Panc1 (cell line): Measurements from ENCODE around the gene AGBL4. TPM values are rescaled to one million over a fixed set of nuclear protein-coding genes. Genes with fewer than 3 reads are reported as not detected.
"Not testable (repeated sequence)": the region's sequence is repeated elsewhere in the genome, so short reads cannot be mapped to it uniquely, and the experiment has no call there.

Experiments used
- ATAC-seq: fragments of 200-7000 bp; cut with Tn5 transposase; 2 replicates; pipeline ENCODE4 v1.9.1; 2020; ENCODE audit warnings: mild to moderate bottlenecking, moderate library complexity
- BruUV-seq: library from RNA; stranded (reverse); fragments of 400-500 nt; replicated peaks from 2 replicates; lab custom pipeline; 2021; lab: Mats Ljungman, UMichigan
- CTCF ChIA-PET: fragments of 300-600 bp; sonication (Branson Sonifier 250); formaldehyde crosslinking; loops from one replicate; lab custom pipeline; 2022; ENCODE audit warnings: antibody characterized with exemption; lab: Charles Lee
- POLR2A ChIA-PET: fragments of 300-600 bp; sonication (Branson Sonifier 250); formaldehyde crosslinking; loops from one replicate; lab custom pipeline; 2022; ENCODE audit warnings: antibody characterized with exemption; lab: Charles Lee
- DNase-seq: peaks from one replicate; pipeline ENCODE4 v3.0.0-alpha.2; 2010; ENCODE audit warnings: low read depth, low spot score
- H3K27ac ChIP-seq: 2 replicates; pipeline ENCODE4 v1.5.1; 2011; ENCODE audit warnings: mild to moderate bottlenecking, low read length, inconsistent platforms
- H3K27me3 ChIP-seq: fragments of 200-500 bp; sonication (Bioruptor generic); 2 replicates; pipeline ENCODE4 v1.6.0; 2014; ENCODE audit warnings: low read length, inconsistent platforms; ENCODE audit not compliant: control insufficient read depth, insufficient read depth
- H3K36me3 ChIP-seq: fragments of 200-500 bp; sonication (Bioruptor generic); 2 replicates; pipeline ENCODE4 v1.5.1; 2014; ENCODE audit warnings: inconsistent platforms, mild to moderate bottlenecking, low read length, moderate library complexity; ENCODE audit not compliant: control insufficient read depth, insufficient read depth
- H3K4me1 ChIP-seq: 2 replicates; pipeline ENCODE4 v1.5.1; 2011; ENCODE audit warnings: inconsistent platforms, mild to moderate bottlenecking, low read length, moderate library complexity; ENCODE audit not compliant: control insufficient read depth, insufficient read depth
- H3K4me3 ChIP-seq, 2 experiments: 2 replicates each; pipeline ENCODE4 v1.5.1; 2011 to 2012; ENCODE audit warnings: low read depth in 2 of 2, low read length in 2 of 2, mild to moderate bottlenecking in 2 of 2, inconsistent platforms in 1 of 2, moderate library complexity in 1 of 2
- H3K9me3 ChIP-seq: fragments of 200-500 bp; sonication (Bioruptor generic); 2 replicates; pipeline ENCODE4 v1.5.1; 2014; ENCODE audit warnings: low read depth, mild to moderate bottlenecking, inconsistent platforms, low read length, moderate library complexity; ENCODE audit not compliant: control insufficient read depth, insufficient read depth
- POLR2AphosphoS5 ChIP-seq: IDR thresholded peaks from 2 replicates; pipeline ENCODE4 v1.6.1; 2012; ENCODE audit warnings: mild to moderate bottlenecking, low read depth, low read length, moderate library complexity
- SIN3A ChIP-seq: IDR thresholded peaks from 2 replicates; pipeline ENCODE4 v1.6.1; 2012; ENCODE audit warnings: low read depth, mild to moderate bottlenecking, low read length, moderate library complexity, borderline replicate concordance; ENCODE audit not compliant: insufficient read depth
- TCF7L2 ChIP-seq: IDR thresholded peaks from 2 replicates; pipeline ENCODE4 v1.6.1; 2011; ENCODE audit warnings: mild to moderate bottlenecking, low read depth, low read length, inconsistent platforms
- in situ Hi-C: cut with HindIII; loops from 2 replicates; pipeline ENCODE4 v1.10.0; 2016; ENCODE audit warnings: low sequenced_read_pairs, low pct_unique_long_range_greater_than_20kb
- intact Hi-C: fragments of 100-400 bp; cut with micrococcal nuclease; formaldehyde crosslinking; loops from one replicate; pipeline ENCODE4 v1.10.0; 2022; ENCODE audit not compliant: unreplicated experiment
- total RNA-seq: library from RNA; stranded (reverse); gene quantifications from one replicate; pipeline ENCODE4 v1.2.1, GENCODE V29; 2021; ENCODE audit not compliant: unreplicated experiment
- TF ChIP-seq, protein P1 (sequence below): fragments of 450-650 bp; IDR thresholded peaks from 2 replicates; pipeline ENCODE4 v1.5.1; 2017; ENCODE audit warnings: mild to moderate bottlenecking
- TF ChIP-seq, protein P2 (sequence below), 2 experiments: IDR thresholded peaks; 2 replicates each; pipeline ENCODE4 v1.6.1; 2011 to 2012; ENCODE audit warnings: low read depth in 2 of 2, control low read depth in 1 of 2, low read length in 1 of 2, mild to moderate bottlenecking in 1 of 2, moderate library complexity in 1 of 2; ENCODE audit not compliant: insufficient read depth in 1 of 2

The AGBL4 gene
- total RNA-seq, 1 experiment from 2014 or later = not detected

DNA sequence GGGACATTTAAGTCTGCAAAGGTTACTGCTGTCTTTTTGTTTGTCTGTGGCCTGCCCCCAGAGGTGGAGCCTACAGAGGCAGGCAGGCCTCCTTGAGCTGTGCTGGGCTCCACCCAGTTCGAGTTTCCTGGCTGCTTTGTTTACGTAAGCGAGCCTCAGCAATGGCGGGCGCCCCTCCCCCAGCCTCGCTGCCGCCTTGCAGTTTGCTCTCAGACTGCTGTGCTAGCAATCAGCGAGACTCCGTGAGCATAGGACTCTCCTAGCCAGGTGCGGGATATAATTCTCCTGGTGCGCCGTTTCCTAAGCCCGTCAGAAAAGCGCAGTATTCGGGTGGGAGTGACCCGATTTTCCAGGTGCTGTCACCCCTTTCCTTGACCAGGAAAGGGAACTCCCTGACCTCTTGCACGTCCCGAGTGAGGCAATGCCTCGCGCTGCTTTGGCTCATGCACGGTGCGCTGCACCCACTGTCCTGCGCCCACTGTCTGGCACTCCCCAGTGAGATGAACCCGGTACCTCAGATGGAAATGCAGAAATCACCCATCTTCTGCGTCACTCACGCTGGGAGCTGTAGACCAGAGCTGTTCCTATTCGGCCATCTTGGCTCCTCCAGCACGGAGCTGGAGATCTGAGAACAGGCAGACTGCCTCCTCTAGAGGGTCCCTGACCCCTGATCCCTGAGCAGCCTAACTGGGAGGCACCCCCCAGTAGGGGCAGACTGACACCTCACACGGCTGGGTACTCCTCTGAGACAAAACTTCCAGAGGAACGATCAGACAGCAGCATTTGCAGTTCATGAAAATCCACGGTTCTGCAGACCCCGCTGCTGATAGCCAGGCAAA is 766.3 kb downstream of the AGBL4 start:
- H3K9me3 ChIP-seq, H3K4me3 ChIP-seq, POLR2A ChIA-PET, H3K27me3 ChIP-seq, in situ Hi-C loops, intact Hi-C loops, H3K4me1 ChIP-seq, CTCF ChIA-PET, H3K27ac ChIP-seq, BruUV-seq, H3K36me3 ChIP-seq, DNase-seq, ATAC-seq: not testable (repeated sequence)

DNA sequence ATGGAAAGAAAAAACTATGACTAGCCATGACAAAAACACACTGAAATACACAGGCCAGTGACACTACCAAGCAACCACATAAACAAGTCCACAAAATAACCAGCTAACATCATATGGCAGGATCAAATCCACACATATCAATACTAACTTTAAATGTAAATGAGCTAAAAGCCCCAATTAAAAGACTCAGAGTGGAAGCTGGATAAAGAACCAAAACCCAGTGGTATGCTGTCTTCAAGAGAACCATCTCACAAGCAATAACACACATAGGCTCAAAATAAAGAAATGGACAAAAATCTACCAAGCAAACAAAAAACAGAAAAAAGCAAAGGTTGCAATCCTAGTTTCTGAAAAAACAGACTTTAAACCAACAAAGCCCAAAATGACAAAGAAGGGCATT is 770.8 kb downstream of the AGBL4 start:
- ATAC-seq = no peak
- intact Hi-C loops = no loop called here
- H3K9me3 ChIP-seq = no peaks in the 10 kb centered on the region
- H3K27ac ChIP-seq = no peak overlapping the region
- no peak overlapping the region for H3K4me3 ChIP-seq
- H3K27me3 ChIP-seq = no peaks in the 10 kb centered on the region
- in situ Hi-C loops = no loop called here
- no peak for DNase-seq
- no peaks in the 10 kb centered on the region for H3K36me3 ChIP-seq
- ChIA-PET CTCF (no interaction called here), POLR2A (no interaction called here)
- no peaks in the 10 kb centered on the region for H3K4me1 ChIP-seq
- BruUV-seq = no TSS peak
- TF ChIP-seq, protein P1, sequence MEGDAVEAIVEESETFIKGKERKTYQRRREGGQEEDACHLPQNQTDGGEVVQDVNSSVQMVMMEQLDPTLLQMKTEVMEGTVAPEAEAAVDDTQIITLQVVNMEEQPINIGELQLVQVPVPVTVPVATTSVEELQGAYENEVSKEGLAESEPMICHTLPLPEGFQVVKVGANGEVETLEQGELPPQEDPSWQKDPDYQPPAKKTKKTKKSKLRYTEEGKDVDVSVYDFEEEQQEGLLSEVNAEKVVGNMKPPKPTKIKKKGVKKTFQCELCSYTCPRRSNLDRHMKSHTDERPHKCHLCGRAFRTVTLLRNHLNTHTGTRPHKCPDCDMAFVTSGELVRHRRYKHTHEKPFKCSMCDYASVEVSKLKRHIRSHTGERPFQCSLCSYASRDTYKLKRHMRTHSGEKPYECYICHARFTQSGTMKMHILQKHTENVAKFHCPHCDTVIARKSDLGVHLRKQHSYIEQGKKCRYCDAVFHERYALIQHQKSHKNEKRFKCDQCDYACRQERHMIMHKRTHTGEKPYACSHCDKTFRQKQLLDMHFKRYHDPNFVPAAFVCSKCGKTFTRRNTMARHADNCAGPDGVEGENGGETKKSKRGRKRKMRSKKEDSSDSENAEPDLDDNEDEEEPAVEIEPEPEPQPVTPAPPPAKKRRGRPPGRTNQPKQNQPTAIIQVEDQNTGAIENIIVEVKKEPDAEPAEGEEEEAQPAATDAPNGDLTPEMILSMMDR = no peak
- TF ChIP-seq SIN3A (no peak), TCF7L2 (no peak)

DNA sequence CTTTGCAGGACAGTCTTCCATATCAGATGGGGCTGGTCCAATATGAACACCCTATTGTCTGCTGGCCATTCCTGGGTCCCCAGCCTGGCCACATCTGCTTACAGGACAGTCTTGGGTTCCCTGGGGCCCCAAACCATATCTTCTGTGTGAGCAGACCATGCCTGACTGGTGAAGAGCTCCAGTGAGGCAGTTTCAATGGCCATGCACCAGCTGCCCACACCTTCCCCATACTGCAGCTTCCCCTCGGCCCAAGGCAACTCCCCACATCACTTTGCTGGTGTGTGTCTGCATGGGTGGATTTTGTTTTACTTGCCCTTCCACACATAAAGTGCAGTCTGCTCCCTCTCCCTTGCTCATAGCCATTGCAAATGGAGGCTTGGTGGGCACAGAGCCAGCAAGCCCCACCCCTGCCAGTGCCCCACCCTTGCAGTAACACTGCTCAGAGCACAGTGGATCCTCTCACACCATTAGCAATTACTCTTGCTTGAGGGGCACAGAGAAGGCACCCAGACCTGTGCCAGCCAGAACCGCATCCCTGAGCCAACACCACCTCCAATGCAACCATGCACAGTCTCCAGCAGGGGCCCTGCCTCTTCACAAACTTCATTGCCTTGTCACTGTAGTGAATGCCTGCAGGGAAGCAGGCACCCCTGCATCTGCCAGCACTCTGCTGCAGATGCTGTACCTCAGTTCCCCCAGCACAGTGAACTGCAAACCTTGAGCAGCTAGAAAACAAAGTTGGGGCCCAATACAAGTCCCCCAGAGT is 772.6 kb downstream of the AGBL4 start:
- ChIA-PET POLR2A (no interaction called here), CTCF (no interaction called here)
- intact Hi-C loops (no loop called here), in situ Hi-C loops (no loop called here)
- BruUV-seq = no TSS peak
- no peak overlapping the region for H3K27ac ChIP-seq
- no peak for ATAC-seq
- no peak for TF ChIP-seq POLR2AphosphoS5
- TF ChIP-seq, protein P1 = no peak
- TF ChIP-seq, protein P2, sequence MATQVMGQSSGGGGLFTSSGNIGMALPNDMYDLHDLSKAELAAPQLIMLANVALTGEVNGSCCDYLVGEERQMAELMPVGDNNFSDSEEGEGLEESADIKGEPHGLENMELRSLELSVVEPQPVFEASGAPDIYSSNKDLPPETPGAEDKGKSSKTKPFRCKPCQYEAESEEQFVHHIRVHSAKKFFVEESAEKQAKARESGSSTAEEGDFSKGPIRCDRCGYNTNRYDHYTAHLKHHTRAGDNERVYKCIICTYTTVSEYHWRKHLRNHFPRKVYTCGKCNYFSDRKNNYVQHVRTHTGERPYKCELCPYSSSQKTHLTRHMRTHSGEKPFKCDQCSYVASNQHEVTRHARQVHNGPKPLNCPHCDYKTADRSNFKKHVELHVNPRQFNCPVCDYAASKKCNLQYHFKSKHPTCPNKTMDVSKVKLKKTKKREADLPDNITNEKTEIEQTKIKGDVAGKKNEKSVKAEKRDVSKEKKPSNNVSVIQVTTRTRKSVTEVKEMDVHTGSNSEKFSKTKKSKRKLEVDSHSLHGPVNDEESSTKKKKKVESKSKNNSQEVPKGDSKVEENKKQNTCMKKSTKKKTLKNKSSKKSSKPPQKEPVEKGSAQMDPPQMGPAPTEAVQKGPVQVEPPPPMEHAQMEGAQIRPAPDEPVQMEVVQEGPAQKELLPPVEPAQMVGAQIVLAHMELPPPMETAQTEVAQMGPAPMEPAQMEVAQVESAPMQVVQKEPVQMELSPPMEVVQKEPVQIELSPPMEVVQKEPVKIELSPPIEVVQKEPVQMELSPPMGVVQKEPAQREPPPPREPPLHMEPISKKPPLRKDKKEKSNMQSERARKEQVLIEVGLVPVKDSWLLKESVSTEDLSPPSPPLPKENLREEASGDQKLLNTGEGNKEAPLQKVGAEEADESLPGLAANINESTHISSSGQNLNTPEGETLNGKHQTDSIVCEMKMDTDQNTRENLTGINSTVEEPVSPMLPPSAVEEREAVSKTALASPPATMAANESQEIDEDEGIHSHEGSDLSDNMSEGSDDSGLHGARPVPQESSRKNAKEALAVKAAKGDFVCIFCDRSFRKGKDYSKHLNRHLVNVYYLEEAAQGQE (IDR thresholded peaks at IDR 0.05; ENCODE audit: insufficient read depth in 1 of 2, low read depth in 2 of 2, low read length in 1 of 2) = no peak
- TF ChIP-seq TCF7L2 = no peak
- no peak for TF ChIP-seq SIN3A
- H3K27me3 ChIP-seq = no peaks in the 10 kb centered on the region
- DNase-seq = no peak
- no peaks in the 10 kb centered on the region for H3K4me1 ChIP-seq
- no peaks in the 10 kb centered on the region for H3K9me3 ChIP-seq
- no peak overlapping the region for H3K4me3 ChIP-seq
- H3K36me3 ChIP-seq = no peaks in the 10 kb centered on the region
